Glutamatergic neuron (in vitro differentiated cells): Measurements from ENCODE around the gene GPAM. TPM values are rescaled to one million over a fixed set of nuclear protein-coding genes. Genes with fewer than 3 reads are reported as not detected.
"Not testable (repeated sequence)": the region's sequence is repeated elsewhere in the genome, so short reads cannot be mapped to it uniquely, and the experiment has no call there.

Source experiments
- DNase-seq: peaks from one replicate; pipeline ENCODE4 v3.0.0; 2022
- H3K27ac Mint-ChIP-seq: one replicate; pipeline ENCODE4 v1.8.0; 2020; ENCODE audit warnings: mild to moderate bottlenecking, mixed read lengths, inconsistent platforms; ENCODE audit not compliant: unreplicated experiment
- H3K27me3 Mint-ChIP-seq: one replicate; pipeline ENCODE4 v1.8.0; 2020; ENCODE audit warnings: mild to moderate bottlenecking, moderate library complexity, mixed read lengths, inconsistent platforms; ENCODE audit not compliant: unreplicated experiment
- H3K36me3 Mint-ChIP-seq: one replicate; pipeline ENCODE4 v1.8.0; 2020; ENCODE audit warnings: mild to moderate bottlenecking, mixed read lengths, inconsistent platforms; ENCODE audit not compliant: unreplicated experiment
- H3K4me1 Mint-ChIP-seq: one replicate; pipeline ENCODE4 v1.8.0; 2020; ENCODE audit warnings: mild to moderate bottlenecking, low read depth, mixed read lengths, inconsistent platforms; ENCODE audit not compliant: unreplicated experiment
- H3K4me3 Mint-ChIP-seq: one replicate; pipeline ENCODE4 v1.8.0; 2020; ENCODE audit warnings: mild to moderate bottlenecking, mixed read lengths, inconsistent platforms; ENCODE audit not compliant: unreplicated experiment
- H3K9me3 Mint-ChIP-seq: one replicate; pipeline ENCODE4 v1.8.0; 2020; ENCODE audit warnings: mild to moderate bottlenecking, moderate library complexity, mixed read lengths, inconsistent platforms; ENCODE audit not compliant: unreplicated experiment
- CTCF ChIP-seq: fragments of 200-600 bp; sonication (generic); IDR thresholded peaks from one replicate; pipeline ENCODE4 v1.5.0; 2021; ENCODE audit not compliant: partially characterized antibody, unreplicated experiment
- total RNA-seq: library from RNA; stranded (reverse); fragmentation: NEBNext Ultra II Directional; extraction: Animal tissue kit (Norgen Biotek cat#: 25700); gene quantifications from one replicate; pipeline ENCODE4 v1.2.1, GENCODE V29; 2021; ENCODE audit not compliant: unreplicated experiment

Gene GPAM
- total RNA-seq, 1 donor from 2014 or later: 13.8 TPM

DNA sequence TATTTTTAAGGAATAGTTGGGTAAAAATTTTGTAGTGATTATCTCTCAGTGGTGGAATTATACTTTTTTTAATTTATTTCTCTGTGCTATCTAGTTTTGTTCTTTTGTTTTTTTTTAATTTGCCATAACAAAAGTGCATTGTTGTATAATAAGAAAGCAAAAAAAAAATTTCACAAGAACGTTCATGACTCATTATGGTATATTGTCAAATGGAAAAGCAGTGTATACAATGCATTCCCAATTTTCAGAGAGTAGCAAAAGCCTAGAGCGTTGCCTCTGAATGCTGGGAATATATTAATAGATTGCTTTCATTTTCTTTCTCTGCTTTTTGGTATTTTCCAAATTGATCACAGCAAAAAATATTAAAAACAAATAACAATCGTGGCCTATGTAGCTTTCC is 46.3 kb upstream of the GPAM start:
- Mint-ChIP-seq H3K36me3 (peaks cover 7% of the 10 kb centered on the region), H3K4me1 (no peaks in the 10 kb centered on the region)

DNA sequence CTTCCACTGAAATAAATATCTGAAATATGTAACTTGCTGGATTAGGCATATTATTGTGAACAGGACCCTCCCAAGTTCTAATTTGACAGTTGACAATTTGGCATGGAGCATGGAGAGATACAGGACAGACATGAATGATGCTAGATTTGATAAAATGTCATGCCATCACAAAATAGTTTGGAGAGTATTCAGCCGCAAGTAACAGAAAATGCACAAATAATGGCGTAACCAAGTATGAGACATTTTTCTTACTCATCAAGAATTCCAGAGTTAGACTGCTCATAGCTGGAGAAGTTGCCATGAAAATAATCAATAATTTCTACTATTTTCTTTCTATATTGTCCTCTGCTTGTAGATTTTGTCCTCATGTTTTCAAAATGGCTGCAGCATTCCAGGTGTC is 45.5 kb upstream of the GPAM start:
- no peak for TF ChIP-seq CTCF
- Mint-ChIP-seq H3K36me3 (peaks cover 7% of the 10 kb centered on the region), H3K9me3 (peaks cover 6% of the 10 kb centered on the region), H3K4me1 (no peaks in the 10 kb centered on the region), H3K27ac (no peak overlapping the region), H3K4me3 (no peak overlapping the region), H3K27me3 (no peaks in the 10 kb centered on the region)
- no peak for DNase-seq

More for the DNA sequence above, 46.3 kb upstream of the GPAM start:
- Mint-ChIP-seq H3K9me3 (peaks cover 6% of the 10 kb centered on the region), H3K4me3 (no peak overlapping the region), H3K27me3 (no peaks in the 10 kb centered on the region), H3K27ac (no peak overlapping the region)
- TF ChIP-seq CTCF: no peak
- DNase-seq: no peak

- not testable (repeated sequence) for H3K9me3 Mint-ChIP-seq, H3K4me3 Mint-ChIP-seq, DNase-seq, H3K4me1 Mint-ChIP-seq, H3K27ac Mint-ChIP-seq, H3K27me3 Mint-ChIP-seq, H3K36me3 Mint-ChIP-seq
Observed at GRCh38 chr10:112228366-112229088, 45.0 kb upstream of the GPAM start.

- no peak for DNase-seq
- Mint-ChIP-seq H3K9me3 (peaks cover 6% of the 10 kb centered on the region), H3K27me3 (no peaks in the 10 kb centered on the region), H3K36me3 (peaks cover 7% of the 10 kb centered on the region), H3K4me3 (no peak overlapping the region), H3K27ac (no peak overlapping the region), H3K4me1 (no peaks in the 10 kb centered on the region)
- no peak for TF ChIP-seq CTCF
Observed at GRCh38 chr10:112227331-112227987, 43.9 kb upstream of the GPAM start.

GRCh38 chr10:112226439-112227248 is 43.1 kb upstream of the GPAM start:
- Mint-ChIP-seq H3K27ac (no peak overlapping the region), H3K4me1 (no peaks in the 10 kb centered on the region), H3K4me3 (no peak overlapping the region)

More at GRCh38 chr10:112226439-112227248, 43.1 kb upstream of the GPAM start:
- no peak for DNase-seq
- Mint-ChIP-seq H3K36me3 (peaks cover 7% of the 10 kb centered on the region), H3K27me3 (no peaks in the 10 kb centered on the region), H3K9me3 (peaks cover 4% of the 10 kb centered on the region)
- no peak for TF ChIP-seq CTCF
